H1 (cell line): Measurements from ENCODE around the gene PFN2. TPM values are rescaled to one million over a fixed set of nuclear protein-coding genes. Genes with fewer than 3 reads are reported as not detected.

Source experiments
- CTCF ChIA-PET: fragments of 300-600 bp; sonication (Branson Sonifier 250); formaldehyde crosslinking; loops from one replicate; lab custom pipeline; 2021; ENCODE audit not compliant: partially characterized antibody; lab: Charles Lee
- POLR2A ChIA-PET: fragments of 300-600 bp; sonication (Branson Sonifier 250); formaldehyde crosslinking; loops from one replicate; lab custom pipeline; 2021; ENCODE audit warnings: inconsistent platforms; ENCODE audit not compliant: partially characterized antibody; lab: Charles Lee
- DNase-seq, 2 experiments: peaks; one replicate each; pipeline versions ENCODE4 v3.0.0 to v3.0.0-alpha.2; 2010 to 2022; ENCODE audit warnings: low spot score in 2 of 2, low read depth in 1 of 2, mixed read lengths in 1 of 2
- FAIRE-seq: peaks from 2 replicates; lab custom pipeline; 2011; peaks lifted over from hg19 to GRCh38; lab: Jason Lieb, UNC
- H2AFZ ChIP-seq: 2 replicates; pipeline ENCODE4 v1.8.1; 2012; ENCODE audit warnings: low read length, inconsistent platforms
- H2AK5ac ChIP-seq: 2 replicates; pipeline ENCODE4 v1.6.1; 2013; ENCODE audit warnings: low read depth, low read length
- H2BK120ac ChIP-seq: replicated peaks from 2 replicates; pipeline ENCODE3; 2013; ENCODE audit warnings: low read depth, low read length, inconsistent platforms
- H2BK12ac ChIP-seq: 2 replicates; pipeline ENCODE4 v1.6.1; 2013; ENCODE audit warnings: low read depth, low read length
- H2BK15ac ChIP-seq: 2 replicates; pipeline ENCODE4 v1.6.1; 2013; ENCODE audit warnings: low read length
- H2BK20ac ChIP-seq: 2 replicates; pipeline ENCODE4 v1.6.1; 2013; ENCODE audit warnings: low read length
- H2BK5ac ChIP-seq: 2 replicates; pipeline ENCODE4 v1.6.1; 2013; ENCODE audit warnings: low read depth, low read length
- H3K14ac ChIP-seq: 2 replicates; pipeline ENCODE4 v1.6.1; 2013; ENCODE audit warnings: inconsistent platforms; ENCODE audit not compliant: insufficient read length
- H3K18ac ChIP-seq: 2 replicates; pipeline ENCODE4 v1.6.1; 2013; ENCODE audit warnings: low read length; ENCODE audit errors: extremely low read depth
- H3K23ac ChIP-seq: 2 replicates; pipeline ENCODE4 v1.6.1; 2013; ENCODE audit warnings: inconsistent platforms; ENCODE audit not compliant: insufficient read length
- H3K23me2 ChIP-seq: 2 replicates; pipeline ENCODE4 v1.6.1; 2013; ENCODE audit warnings: low read depth, low read length
- H3K27ac ChIP-seq: 2 replicates; pipeline ENCODE4 v1.6.1; 2011; ENCODE audit warnings: low read depth, low read length, inconsistent platforms
- H3K27me3 ChIP-seq, 4 experiments: replicated peaks in 1 of 4; 1 replicate in 1 of 4; 2 replicates in 3 of 4; pipeline versions ENCODE4 v1.6.1 to v1.8.1; 2011 to 2013; ENCODE audit warnings: low read length in 3 of 4, mild to moderate bottlenecking in 3 of 4, inconsistent platforms in 2 of 4, mixed read lengths in 2 of 4, moderate library complexity in 1 of 4; ENCODE audit not compliant: control insufficient read depth in 3 of 4, insufficient read depth in 3 of 4; ENCODE audit errors: extremely low read depth in 1 of 4
- H3K36me3 ChIP-seq, 4 experiments: 2 replicates each; pipeline versions ENCODE4 v1.6.1 to v1.8.1; 2011 to 2013; ENCODE audit warnings: mild to moderate bottlenecking in 4 of 4, low read length in 3 of 4, moderate library complexity in 2 of 4, control low read depth in 1 of 4, inconsistent platforms in 1 of 4; ENCODE audit not compliant: insufficient read depth in 4 of 4, control insufficient read depth in 2 of 4
- H3K4ac ChIP-seq: replicated peaks from 2 replicates; pipeline ENCODE3; 2013; ENCODE audit warnings: low read length, low read depth, mixed read lengths, inconsistent platforms; ENCODE audit not compliant: insufficient read length
- H3K4me1 ChIP-seq, 4 experiments: replicated peaks in 1 of 4; 1 replicate in 1 of 4; 2 replicates in 3 of 4; pipeline versions ENCODE4 v1.6.1 to v1.8.1; 2011 to 2013; ENCODE audit warnings: low read length in 3 of 4, inconsistent platforms in 2 of 4, mixed read lengths in 1 of 4; ENCODE audit not compliant: insufficient read depth in 4 of 4, control insufficient read depth in 3 of 4
- H3K4me2 ChIP-seq, 2 experiments: 2 replicates each; pipeline versions ENCODE4 v1.6.1 to v1.8.1; 2011 to 2013; ENCODE audit warnings: low read depth in 2 of 2, low read length in 2 of 2, control low read depth in 1 of 2, inconsistent platforms in 1 of 2, mild to moderate bottlenecking in 1 of 2; ENCODE audit not compliant: insufficient read depth in 1 of 2
- H3K4me3 ChIP-seq, 4 experiments: fragments of 200-600, 300-600 bp in 1 of 4; sonication (generic), shearing (Covaris generic), sonication (Bioruptor Twin) in 1 of 4; 2 replicates each; pipeline versions ENCODE4 v1.5.1 to v1.8.1; 2011 to 2016; ENCODE audit warnings: low read length in 4 of 4, low read depth in 3 of 4, control low read depth in 2 of 4, inconsistent platforms in 2 of 4, mild to moderate bottlenecking in 2 of 4, mixed read lengths in 1 of 4, moderate library complexity in 1 of 4; ENCODE audit not compliant: insufficient read depth in 2 of 4; ENCODE audit errors: extremely low read depth in 1 of 4
- H3K56ac ChIP-seq: replicated peaks from 2 replicates; pipeline ENCODE3; 2013; ENCODE audit warnings: low read depth, mild to moderate bottlenecking, mixed read lengths, low read length, inconsistent platforms; ENCODE audit not compliant: insufficient read length
- H3K79me1 ChIP-seq: 2 replicates; pipeline ENCODE4 v1.6.1; 2013; ENCODE audit warnings: low read depth, low read length, control low read depth
- H3K79me2 ChIP-seq, 2 experiments: 2 replicates each; pipeline versions ENCODE4 v1.6.1 to v1.8.1; 2012 to 2013; ENCODE audit warnings: low read length in 2 of 2, mild to moderate bottlenecking in 2 of 2, inconsistent platforms in 1 of 2; ENCODE audit not compliant: insufficient read depth in 2 of 2, control insufficient read depth in 1 of 2
- H3K9ac ChIP-seq, 4 experiments: replicated peaks in 1 of 4; 1 replicate in 1 of 4; 2 replicates in 3 of 4; pipeline versions ENCODE4 v1.6.1 to v1.8.1; 2011 to 2013; ENCODE audit warnings: low read depth in 3 of 4, low read length in 3 of 4, control low read depth in 2 of 4, mild to moderate bottlenecking in 2 of 4, moderate library complexity in 2 of 4, inconsistent platforms in 1 of 4; ENCODE audit errors: extremely low read depth in 1 of 4
- H3K9me3 ChIP-seq, 2 experiments: 2 replicates each; pipeline versions ENCODE4 v1.6.1 to v1.8.1; 2012 to 2013; ENCODE audit warnings: mild to moderate bottlenecking in 2 of 2, moderate library complexity in 2 of 2, control low read depth in 1 of 2, inconsistent platforms in 1 of 2, low read depth in 1 of 2, low read length in 1 of 2, mixed read lengths in 1 of 2; ENCODE audit not compliant: insufficient read depth in 2 of 2
- H4K20me1 ChIP-seq, 2 experiments: replicated peaks in 1 of 2; 2 replicates each; pipeline versions ENCODE3 to v1.8.1; 2011 to 2013; ENCODE audit warnings: inconsistent platforms in 2 of 2, low read length in 2 of 2, mild to moderate bottlenecking in 1 of 2; ENCODE audit not compliant: insufficient read depth in 2 of 2, control insufficient read depth in 1 of 2
- H4K5ac ChIP-seq: 2 replicates; pipeline ENCODE4 v1.6.1; 2013; ENCODE audit warnings: low read length, low read depth, mixed read lengths, inconsistent platforms; ENCODE audit not compliant: insufficient read length
- H4K8ac ChIP-seq: 2 replicates; pipeline ENCODE4 v1.8.0; 2013; ENCODE audit warnings: mild to moderate bottlenecking, moderate library complexity, low read length, inconsistent platforms; ENCODE audit not compliant: insufficient read depth; ENCODE audit errors: extremely low read depth
- H4K91ac ChIP-seq: replicated peaks from 2 replicates; pipeline ENCODE3; 2013; ENCODE audit warnings: low read length, mixed read lengths, inconsistent platforms; ENCODE audit not compliant: insufficient read length
- EP300 ChIP-seq, 2 experiments: IDR thresholded peaks; 1 replicate in 1 of 2; 2 replicates in 1 of 2; pipeline ENCODE4 v1.6.1; 2011 to 2012; ENCODE audit warnings: low read depth in 2 of 2, low read length in 2 of 2, mild to moderate bottlenecking in 2 of 2, borderline replicate concordance in 1 of 2, inconsistent platforms in 1 of 2, moderate library complexity in 1 of 2
- SIRT6 ChIP-seq: IDR thresholded peaks from one replicate; pipeline ENCODE4 v1.7.1; 2012; ENCODE audit warnings: low read length, inconsistent platforms
- WGBS, 2 experiments: shearing (Covaris generic) in 1 of 2; methylation state at CpG; one replicate each; pipeline versions ENCODE4 v1.1.6 to v1.1.7; 2013 to 2015; ENCODE audit warnings: low lambda C conversion rate in 2 of 2, mixed read lengths in 2 of 2, inconsistent platforms in 1 of 2, low coverage in 1 of 2, missing lambda C conversion rate in 1 of 2; ENCODE audit not compliant: insufficient replicate concordance in 2 of 2, insufficient coverage in 1 of 2, insufficient read length in 1 of 2; ENCODE audit errors: extremely low coverage in 1 of 2, missing lambda C conversion rate in 1 of 2; 5-methylcytosine and 5-hydroxymethylcytosine counted together
- polyA plus RNA-seq, 7 experiments: library from polyadenylated mRNA; depleted of rRNA in 3 of 7; stranded (reverse) in 5 of 7; unstranded in 2 of 7; fragments of >200 nt in 5 of 7; fragments of 200-250 nt in 2 of 7; gene quantifications; 1 replicate in 5 of 7; 2 replicates in 1 of 7; 4 replicates in 1 of 7; pipeline versions ENCODE4 v1.2.1 to v1.2.3, GENCODE V29; 2011 to 2013; ENCODE audit warnings: missing spikeins in 2 of 7, mixed read lengths in 2 of 7
- total RNA-seq: library from RNA; stranded (reverse); fragmentation: NEBNext Ultra II Directional; extraction: Animal tissue kit (Norgen Biotek cat#: 25700); gene quantifications from 2 replicates; pipeline ENCODE4 v1.2.1, GENCODE V29; 2021

Gene PFN2
- total and polyA plus RNA-seq, 2 of the 8 experiments (the other 6 are each of a cell fraction or from before 2014, with no cell fraction given) = 175 to 311 TPM

- Histone ChIP-seq H3K23me2 (no peaks in the 10 kb centered on the region), H2BK120ac (no peak overlapping the region), H3K18ac (no peak overlapping the region), H3K4me1 (no peaks in the 10 kb centered on the region), H4K5ac (no peak overlapping the region), H3K27ac (no peak overlapping the region), H2BK15ac (no peak overlapping the region), H3K9me3 (peaks cover 5 to 8% of the 10 kb centered on the region in 2 experiments; a peak in 3 of 4 replicates), H3K79me2 (peaks cover 0 to 3% of the 10 kb centered on the region in 2 experiments; a peak in 1 of 4 replicates), H4K91ac (no peak overlapping the region), H3K4me2 (no peak overlapping the region), H2AFZ (no peak overlapping the region), H3K27me3 (no peaks in the 10 kb centered on the region)
- CTCF ChIA-PET = no interaction called here
- DNase-seq = no peak
- WGBS, 2 experiments = 96% methylated on average over 2 of the region's 2 CpGs; no CpG with 5 or more reads in 1 of the 2 experiments
- TF ChIP-seq EP300 (IDR thresholded peaks at IDR 0.05; ENCODE audit: borderline replicate concordance in 1 of 2, low read depth in 2 of 2, low read length in 2 of 2) (no peak), SIRT6 (no peak)
- TF ChIP-seq, all 59 proteins: peak for 0
- Histone ChIP-seq H4K20me1 (no peaks in the 10 kb centered on the region), H3K14ac (no peak overlapping the region), H3K9ac (no peak overlapping the region), H2BK5ac (no peak overlapping the region), H2AK5ac (no peak overlapping the region), H3K4ac (no peak overlapping the region), H3K23ac (no peak overlapping the region), H2BK12ac (no peak overlapping the region), H3K79me1 (no peaks in the 10 kb centered on the region), H2BK20ac (no peak overlapping the region), H3K4me3 (no peak overlapping the region), H3K56ac (no peak overlapping the region), H3K36me3 (peaks cover 0 to 15% (median 0%) of the 10 kb centered on the region in 4 experiments; a peak in 3 of 8 replicates), H4K8ac (no peak overlapping the region)
- POLR2A ChIA-PET = no interaction called here
- no peak for FAIRE-seq
Observed at GRCh38 chr3:149941186-149941585, 29.5 kb downstream of the PFN2 start.
